HG03558 (cell line): Measurements from ENCODE around the gene FBXO41.
A peak's percentile ranks its signal among the peaks of the same experiment; 100 is the strongest.

Experiments
- ATAC-seq: cut with Tn5 transposase; IDR thresholded peaks from one replicate; pipeline ENCODE4 v1.9.1; 2021; ENCODE audit warnings: moderate number of reproducible peaks; ENCODE audit not compliant: unreplicated experiment; ENCODE audit errors: extremely low read depth

Gene FBXO41, protein sequence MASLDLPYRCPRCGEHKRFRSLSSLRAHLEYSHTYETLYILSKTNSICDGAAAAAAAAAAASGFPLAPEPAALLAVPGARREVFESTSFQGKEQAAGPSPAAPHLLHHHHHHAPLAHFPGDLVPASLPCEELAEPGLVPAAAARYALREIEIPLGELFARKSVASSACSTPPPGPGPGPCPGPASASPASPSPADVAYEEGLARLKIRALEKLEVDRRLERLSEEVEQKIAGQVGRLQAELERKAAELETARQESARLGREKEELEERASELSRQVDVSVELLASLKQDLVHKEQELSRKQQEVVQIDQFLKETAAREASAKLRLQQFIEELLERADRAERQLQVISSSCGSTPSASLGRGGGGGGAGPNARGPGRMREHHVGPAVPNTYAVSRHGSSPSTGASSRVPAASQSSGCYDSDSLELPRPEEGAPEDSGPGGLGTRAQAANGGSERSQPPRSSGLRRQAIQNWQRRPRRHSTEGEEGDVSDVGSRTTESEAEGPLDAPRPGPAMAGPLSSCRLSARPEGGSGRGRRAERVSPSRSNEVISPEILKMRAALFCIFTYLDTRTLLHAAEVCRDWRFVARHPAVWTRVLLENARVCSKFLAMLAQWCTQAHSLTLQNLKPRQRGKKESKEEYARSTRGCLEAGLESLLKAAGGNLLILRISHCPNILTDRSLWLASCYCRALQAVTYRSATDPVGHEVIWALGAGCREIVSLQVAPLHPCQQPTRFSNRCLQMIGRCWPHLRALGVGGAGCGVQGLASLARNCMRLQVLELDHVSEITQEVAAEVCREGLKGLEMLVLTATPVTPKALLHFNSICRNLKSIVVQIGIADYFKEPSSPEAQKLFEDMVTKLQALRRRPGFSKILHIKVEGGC

DNA sequence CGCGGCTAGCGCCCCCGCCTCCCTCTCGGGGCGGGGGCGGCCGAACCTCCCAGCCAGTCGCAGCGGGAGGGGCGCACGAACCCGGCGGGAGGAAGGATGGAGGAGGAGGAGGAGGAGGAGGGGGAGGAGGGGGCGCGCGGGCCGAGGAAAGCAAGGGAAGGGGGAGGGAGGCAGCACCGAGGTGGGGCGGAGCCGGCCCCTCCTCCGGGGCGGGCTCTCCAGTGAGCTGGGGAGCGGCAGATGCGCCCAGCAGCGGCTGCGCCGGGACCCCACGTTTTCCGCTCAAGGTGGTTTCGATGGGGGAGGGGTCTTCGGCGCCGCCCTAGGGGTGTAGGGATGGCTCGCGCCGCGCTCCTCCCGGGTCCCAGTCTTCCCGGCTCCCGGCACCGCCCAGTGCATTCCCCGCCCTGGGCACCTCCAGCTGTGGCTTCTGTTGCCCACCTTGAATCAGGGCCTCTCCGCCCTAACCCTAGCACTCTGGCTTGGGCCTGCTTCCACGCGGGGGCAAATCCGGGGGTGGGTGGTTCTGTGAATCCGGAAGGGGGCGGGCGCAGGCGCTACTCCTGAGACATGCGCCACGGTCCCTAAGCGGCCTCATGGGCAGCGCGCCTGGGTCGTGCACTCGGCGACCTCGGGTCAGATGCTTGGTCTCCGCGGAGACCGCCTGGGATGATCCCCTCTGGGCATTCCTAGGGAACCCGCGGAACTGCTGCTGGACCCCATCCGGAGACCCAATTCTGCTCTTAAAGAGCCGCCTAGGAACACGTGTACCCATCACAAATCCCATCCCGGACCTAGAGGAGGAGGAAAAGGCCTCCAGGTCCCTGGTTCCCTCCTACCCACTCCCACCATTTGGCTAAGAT, at the start of gene FBXO41:
Gene FBXO41 (minus strand): TSS at position 183 of the 863 bp plus-strand sequence. CDS start 14,848 bp downstream, outside the sequence.
- peak; percentile 35 for ATAC-seq

DNA sequence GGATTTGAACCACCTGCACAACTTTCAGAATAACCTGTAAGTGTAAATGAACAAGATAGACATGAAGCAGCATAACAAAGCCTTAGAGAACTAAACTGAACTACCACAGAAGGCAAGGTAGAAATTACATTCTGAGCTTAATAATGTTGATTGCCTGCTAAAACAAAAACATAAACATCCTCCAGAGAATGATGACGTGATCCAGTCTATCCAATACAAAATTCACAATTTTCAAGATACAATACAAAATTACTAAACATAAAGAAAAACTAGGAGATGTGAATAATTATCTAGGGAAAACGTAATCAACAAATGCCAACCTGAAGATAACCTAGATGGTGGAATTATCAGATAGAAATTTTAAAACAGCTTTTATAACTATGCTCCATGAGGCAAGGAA, 49.8 kb upstream of the FBXO41 start:
- no peak for ATAC-seq

GRCh38 chr2:73333564-73333963, 49.3 kb upstream of the FBXO41 start:
- ATAC-seq, result no peak

- ATAC-seq, result no peak
These were observed 39.9 kb upstream of the FBXO41 start for GRCh38 chr2:73324126-73324725.

- ATAC-seq, result no peak
These were observed 39.3 kb upstream of the FBXO41 start for GRCh38 chr2:73323551-73323950.

- ATAC-seq, result no peak
These were observed 30.2 kb upstream of the FBXO41 start for GRCh38 chr2:73314441-73314840.

DNA sequence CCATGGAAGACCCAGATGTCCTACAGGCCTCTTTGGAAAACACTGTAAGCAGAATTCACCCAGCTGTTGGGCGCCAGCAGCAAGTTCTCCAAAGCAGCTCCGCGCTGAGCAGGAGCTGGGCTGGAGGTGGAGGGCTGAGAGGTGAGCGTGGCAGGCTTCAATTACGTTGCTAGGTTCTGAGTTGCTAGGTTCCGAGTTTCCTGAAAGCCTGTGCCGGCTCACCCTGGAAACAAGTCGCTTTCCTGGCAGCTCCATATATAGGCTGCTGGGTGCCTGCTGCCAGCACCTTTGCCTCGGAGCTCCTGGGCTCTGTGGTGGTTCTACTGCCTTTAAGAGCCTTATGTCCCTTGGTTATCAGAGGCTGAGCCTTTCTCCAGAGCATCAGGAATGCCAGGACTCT, 23.4 kb upstream of the FBXO41 start:
- ATAC-seq, result no peak

DNA sequence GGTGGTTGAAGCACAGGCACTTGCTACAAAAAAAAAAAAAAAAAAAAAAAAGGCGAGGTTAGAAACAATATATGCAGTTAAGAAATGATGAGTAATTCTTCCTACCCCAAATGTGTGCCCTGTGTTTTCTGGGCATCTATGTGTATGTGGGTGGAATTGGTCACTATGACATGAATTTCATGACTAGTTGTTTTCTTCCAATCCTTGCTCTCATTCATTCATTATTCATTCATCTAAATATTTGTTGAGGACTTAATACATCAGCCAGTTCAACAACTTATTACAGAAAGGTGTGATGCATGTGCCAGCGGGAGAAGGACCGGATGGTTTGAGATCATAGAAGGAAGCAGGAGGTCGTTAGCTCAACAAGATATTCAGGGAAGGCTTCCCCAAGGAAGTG, 17.4 kb upstream of the FBXO41 start:
- ATAC-seq, result no peak

- ATAC-seq, result no peak
These were observed 16.6 kb upstream of the FBXO41 start for GRCh38 chr2:73300926-73301325.

GRCh38 chr2:73297586-73297985, 13.3 kb upstream of the FBXO41 start:
- ATAC-seq, result no peak

GRCh38 chr2:73297151-73297559, 12.9 kb upstream of the FBXO41 start:
- no peak for ATAC-seq

DNA sequence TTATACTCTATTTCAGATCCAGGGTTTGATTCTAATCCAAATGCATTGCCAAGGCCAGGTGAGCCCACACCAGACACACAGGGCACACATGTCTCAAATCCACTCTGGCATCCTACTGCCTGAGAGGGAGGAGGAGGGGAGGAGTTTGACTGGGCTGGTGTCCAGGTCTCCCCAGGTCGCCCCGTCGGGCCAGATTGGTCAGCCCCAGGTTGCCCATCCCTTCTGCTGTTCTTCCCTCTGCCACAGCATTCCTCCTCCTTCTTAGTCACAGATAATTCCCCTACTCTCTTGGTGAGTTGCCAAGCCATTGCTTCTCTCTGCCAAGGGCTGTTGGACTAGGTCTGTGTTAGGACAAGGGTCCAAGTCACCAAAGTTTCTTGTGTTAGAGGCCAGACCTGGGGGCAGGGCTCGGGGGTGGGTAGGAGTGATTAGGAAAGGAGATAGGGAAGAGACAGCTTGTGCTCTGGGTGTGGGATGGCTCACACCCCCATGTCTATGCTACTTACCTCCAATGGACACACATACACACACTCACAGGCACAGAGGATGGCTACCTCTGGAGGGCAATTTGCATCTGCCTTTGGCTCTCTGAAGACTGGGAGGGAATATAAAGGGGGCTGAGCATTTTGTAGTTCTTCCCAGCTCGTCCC, 11.6 kb upstream of the FBXO41 start:
- ATAC-seq, result no peak

DNA sequence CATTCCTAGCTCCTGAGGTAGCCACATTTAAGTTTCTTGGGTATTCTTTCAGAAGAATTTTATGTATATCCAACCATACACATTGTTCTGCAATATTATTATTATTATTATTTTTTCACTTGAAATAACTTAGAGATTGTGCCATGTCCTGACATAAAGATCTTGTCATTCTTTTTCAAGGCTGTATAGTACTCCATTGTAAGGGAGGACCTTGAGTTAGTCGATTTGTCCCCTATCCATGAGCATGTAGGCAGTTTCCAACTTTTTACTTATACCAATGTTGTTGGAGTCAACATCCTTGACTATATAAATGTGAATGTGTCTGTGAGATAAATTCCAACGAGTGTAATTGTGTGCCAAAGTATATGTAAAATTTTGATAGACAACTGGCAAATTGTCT, 10.0 kb upstream of the FBXO41 start:
- ATAC-seq, result no peak

- ATAC-seq, result peak; percentile 73
These were observed 9.4 kb upstream of the FBXO41 start, which contains the start of gene EGR4 for GRCh38 chr2:73293534-73294171. Gene EGR4 (minus strand): TSS chr2:73293548. CDS start chr2:73293317, 231 bp downstream.

DNA sequence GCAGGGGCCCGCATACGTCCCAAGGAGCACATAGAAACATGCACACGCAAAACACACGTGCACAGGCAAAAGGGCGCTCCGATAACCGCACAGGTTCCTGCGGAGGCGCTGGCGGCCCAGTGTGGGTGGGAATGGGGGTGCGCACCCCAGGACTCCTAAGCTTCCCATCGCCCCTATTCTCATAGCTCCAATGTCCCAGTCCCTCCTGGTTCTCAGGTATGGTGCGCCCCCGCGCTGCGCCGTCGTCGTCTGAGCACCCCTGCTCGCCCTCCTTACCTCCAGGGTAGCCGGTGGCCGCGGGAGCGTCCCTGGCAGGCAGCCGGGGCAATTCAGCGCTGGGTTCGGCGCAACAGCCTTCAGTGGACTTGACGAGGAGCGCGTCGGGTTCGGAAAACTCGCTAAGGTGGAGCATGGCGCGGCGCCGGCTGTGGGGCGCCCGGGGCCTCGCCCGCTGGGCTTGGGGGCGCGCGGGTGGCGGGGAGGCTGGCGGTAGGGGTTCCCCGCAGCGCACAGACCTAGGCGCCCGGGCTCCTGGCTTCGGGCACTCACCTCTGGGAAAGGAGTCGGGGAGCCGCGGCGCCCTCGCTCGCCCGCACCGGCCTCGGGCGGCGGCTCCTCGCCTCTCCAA, 8.7 kb upstream of the FBXO41 start:
- ATAC-seq, result no peak

- ATAC-seq, result no peak
These were observed 8.1 kb upstream of the FBXO41 start for GRCh38 chr2:73292316-73292905.

- no peak for ATAC-seq
These were observed 7.4 kb upstream of the FBXO41 start for GRCh38 chr2:73291461-73292315.
